ENCODE measurements around the gene ALOXE3. TPM values are rescaled to one million over a fixed set of nuclear protein-coding genes. Genes with fewer than 3 reads are reported as not detected.

ALOXE3 gene
- total RNA-seq, 1 donor from 2014 or later = not detected

- H3K4me3 Mint-ChIP-seq (ENCODE audit: unreplicated experiment) = peak overlapping the region; percentile 93
- peaks cover 18% of the 10 kb centered on the region for H3K36me3 Mint-ChIP-seq (ENCODE audit: low read depth, unreplicated experiment)
- no peak for TF ChIP-seq CTCF (IDR thresholded peaks at IDR 0.05; ENCODE audit: unreplicated experiment)
- peaks cover 29% of the 10 kb centered on the region for H3K4me1 Mint-ChIP-seq (ENCODE audit: unreplicated experiment)
- H3K9me3 Mint-ChIP-seq (ENCODE audit: unreplicated experiment) = no peaks in the 10 kb centered on the region
- H3K27me3 Mint-ChIP-seq (ENCODE audit: unreplicated experiment) = peaks cover 39% of the 10 kb centered on the region
- no peak overlapping the region for H3K27ac Mint-ChIP-seq (ENCODE audit: unreplicated experiment)
- DNase-seq (ENCODE audit: low spot score) = no peak
Observed at GRCh38 chr17:8117367-8117979, 841 bp downstream of the ALOXE3 start.

DNA sequence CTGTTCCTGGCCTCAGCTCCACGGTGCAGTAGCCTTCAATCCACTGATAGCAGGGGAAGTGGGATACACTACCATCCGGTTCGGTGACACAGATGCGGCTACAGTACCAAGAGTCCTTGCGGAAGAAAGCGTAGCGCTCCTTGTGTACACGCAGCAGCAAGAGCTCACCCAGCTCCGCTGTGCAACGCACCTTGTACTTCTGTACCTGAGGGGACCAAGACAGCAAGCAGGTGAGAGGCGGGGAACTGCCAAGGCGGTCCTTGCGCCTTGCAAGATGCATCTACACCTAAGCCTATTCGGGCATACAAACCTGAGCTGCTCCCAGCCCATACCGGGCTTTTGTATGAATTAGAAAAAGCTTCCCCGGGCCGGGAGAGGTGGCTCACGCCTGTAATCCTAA lies 1.5 kb downstream of the ALOXE3 start:
- H3K4me3 Mint-ChIP-seq (ENCODE audit: unreplicated experiment) = no peak overlapping the region
- no peaks in the 10 kb centered on the region for H3K9me3 Mint-ChIP-seq (ENCODE audit: unreplicated experiment)
- no peak for DNase-seq (ENCODE audit: low spot score)
- no peak overlapping the region for H3K27ac Mint-ChIP-seq (ENCODE audit: unreplicated experiment)
- H3K36me3 Mint-ChIP-seq (ENCODE audit: low read depth, unreplicated experiment) = peaks cover 18% of the 10 kb centered on the region
- TF ChIP-seq CTCF (IDR thresholded peaks at IDR 0.05; ENCODE audit: unreplicated experiment) = no peak
- H3K27me3 Mint-ChIP-seq (ENCODE audit: unreplicated experiment) = peaks cover 37% of the 10 kb centered on the region
- peaks cover 27% of the 10 kb centered on the region for H3K4me1 Mint-ChIP-seq (ENCODE audit: unreplicated experiment)

GRCh38 chr17:8110907-8111306 lies 7.4 kb downstream of the ALOXE3 start:
- Mint-ChIP-seq H3K4me1 (ENCODE audit: unreplicated experiment) (peaks cover 6% of the 10 kb centered on the region), H3K27ac (ENCODE audit: unreplicated experiment) (no peak overlapping the region), H3K4me3 (ENCODE audit: unreplicated experiment) (peak overlapping the region; percentile 7), H3K9me3 (ENCODE audit: unreplicated experiment) (no peaks in the 10 kb centered on the region), H3K27me3 (ENCODE audit: unreplicated experiment) (peaks cover 22% of the 10 kb centered on the region), H3K36me3 (ENCODE audit: low read depth, unreplicated experiment) (no peaks in the 10 kb centered on the region)
- no peak for DNase-seq (ENCODE audit: low spot score)
- no peak for TF ChIP-seq CTCF (IDR thresholded peaks at IDR 0.05; ENCODE audit: unreplicated experiment)

DNA sequence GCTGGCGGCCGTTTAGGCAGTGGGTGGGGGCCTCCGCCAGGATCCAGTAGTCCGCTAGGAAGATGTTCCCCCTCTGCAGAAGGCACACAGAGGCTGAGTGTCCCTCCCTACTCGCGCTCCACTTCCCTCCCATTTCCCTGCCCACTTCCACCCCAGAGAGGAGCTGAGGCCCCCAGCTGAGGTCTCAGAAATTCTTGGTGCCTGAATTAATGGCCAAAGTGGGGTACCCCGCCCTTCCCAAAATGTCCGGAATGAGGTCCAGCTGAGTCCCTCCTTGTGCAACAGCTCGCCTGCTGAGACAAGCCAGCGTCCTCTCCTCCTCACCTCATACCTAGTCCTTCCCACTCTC lies 7.9 kb downstream of the ALOXE3 start:
- Mint-ChIP-seq H3K4me1 (ENCODE audit: unreplicated experiment) (peaks cover 6% of the 10 kb centered on the region), H3K27ac (ENCODE audit: unreplicated experiment) (no peak overlapping the region), H3K9me3 (ENCODE audit: unreplicated experiment) (no peaks in the 10 kb centered on the region), H3K36me3 (ENCODE audit: low read depth, unreplicated experiment) (no peaks in the 10 kb centered on the region), H3K27me3 (ENCODE audit: unreplicated experiment) (peaks cover 21% of the 10 kb centered on the region), H3K4me3 (ENCODE audit: unreplicated experiment) (peak overlapping the region; percentile 7)
- no peak for DNase-seq (ENCODE audit: low spot score)
- peak; percentile 37 for TF ChIP-seq CTCF (IDR thresholded peaks at IDR 0.05; ENCODE audit: unreplicated experiment)

- peaks cover 11% of the 10 kb centered on the region for H3K4me1 Mint-ChIP-seq (ENCODE audit: unreplicated experiment)
- peak; percentile 89 for TF ChIP-seq CTCF (IDR thresholded peaks at IDR 0.05; ENCODE audit: unreplicated experiment)
- H3K36me3 Mint-ChIP-seq (ENCODE audit: low read depth, unreplicated experiment) = peaks cover 4% of the 10 kb centered on the region
- no peak overlapping the region for H3K27ac Mint-ChIP-seq (ENCODE audit: unreplicated experiment)
- H3K9me3 Mint-ChIP-seq (ENCODE audit: unreplicated experiment) = no peaks in the 10 kb centered on the region
- DNase-seq (ENCODE audit: low spot score) = peak; percentile 72
- peaks cover 19% of the 10 kb centered on the region for H3K27me3 Mint-ChIP-seq (ENCODE audit: unreplicated experiment)
- no peak overlapping the region for H3K4me3 Mint-ChIP-seq (ENCODE audit: unreplicated experiment)
Observed at GRCh38 chr17:8109661-8110455, 8.5 kb downstream of the ALOXE3 start.
